Stimulated activated CD4-positive, alpha-beta T cell treated with anti-CD3 and anti-CD28 coated beads, Interleukin-4, amount 100 ng/mL, for 1 hour (primary cell): ENCODE data around the gene CAB39L.
A peak's percentile ranks its signal among the peaks of the same experiment; 100 is the strongest.

ENCODE experiments used
- DNase-seq: peaks from one replicate; pipeline ENCODE4 v3.0.0-alpha.2; 2020

CAB39L gene

DNA sequence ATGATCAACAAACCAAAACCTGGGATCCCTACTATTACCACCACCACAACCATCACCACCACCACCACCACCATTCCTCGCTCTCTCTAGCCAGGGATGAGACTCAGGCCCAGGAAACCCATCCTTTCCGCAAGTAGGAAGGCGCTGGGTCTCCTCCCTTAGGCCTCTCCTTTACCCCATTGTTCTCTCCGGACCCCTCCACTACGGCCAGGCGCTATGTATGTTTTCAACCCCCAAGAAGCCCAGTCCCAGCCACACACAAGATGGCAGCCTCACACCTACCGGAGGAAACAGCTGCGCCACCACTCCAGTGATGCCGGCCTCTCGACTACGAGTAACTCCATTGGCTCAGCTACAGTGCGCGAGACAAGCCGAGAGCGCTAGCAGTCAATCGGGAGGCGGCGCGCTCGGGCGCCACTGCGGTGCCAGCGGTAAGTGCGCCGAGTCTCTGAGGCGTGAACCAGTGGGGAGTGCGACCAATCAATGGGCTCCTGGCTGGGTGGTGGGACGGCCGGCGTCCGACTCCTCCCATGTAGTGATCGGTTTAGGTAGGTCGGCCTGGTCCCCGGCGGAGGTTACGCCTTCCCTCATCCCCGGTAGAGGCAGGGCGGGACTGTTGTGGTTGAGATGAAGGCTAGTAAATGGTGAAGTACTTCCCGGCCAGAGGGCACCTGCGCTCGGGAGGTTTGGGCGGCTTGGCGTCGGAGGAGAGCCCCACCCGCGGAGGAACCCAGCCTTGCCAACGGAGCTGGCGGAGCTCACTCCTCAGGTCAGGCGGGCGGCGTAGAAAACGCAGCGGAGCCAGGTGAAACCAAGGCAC lies at the start of gene CAB39L, which contains the start of gene SETDB2:
TSS of gene CAB39L (minus strand) at position 361 of the 820 bp plus-strand sequence. CDS start 61,154 bp downstream, outside the sequence.
TSS of gene SETDB2 (plus strand) at position 571 of the 820 bp plus-strand sequence. CDS start 7,620 bp downstream, outside the sequence.
- DNase-seq: peak; percentile 98

DNA sequence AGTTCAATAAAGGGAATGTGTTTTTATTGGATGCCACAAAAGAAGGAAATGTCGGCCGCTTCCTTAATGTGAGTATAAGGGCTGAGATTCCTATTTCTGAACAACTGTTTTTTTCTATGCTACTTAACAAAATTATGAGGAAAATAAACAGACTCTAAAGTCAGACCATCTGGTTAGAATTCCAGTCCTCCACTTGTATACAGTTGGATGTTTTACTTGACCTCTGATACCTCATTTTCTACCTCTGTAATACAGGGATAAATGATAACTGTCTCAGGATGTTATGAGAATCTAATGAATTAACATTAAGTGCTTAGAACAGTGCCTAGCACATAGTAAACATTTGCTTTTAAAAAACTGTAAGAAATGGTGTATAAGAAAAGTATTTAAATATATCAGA lies 44.7 kb upstream of the CAB39L start:
- DNase-seq: no peak

DNA sequence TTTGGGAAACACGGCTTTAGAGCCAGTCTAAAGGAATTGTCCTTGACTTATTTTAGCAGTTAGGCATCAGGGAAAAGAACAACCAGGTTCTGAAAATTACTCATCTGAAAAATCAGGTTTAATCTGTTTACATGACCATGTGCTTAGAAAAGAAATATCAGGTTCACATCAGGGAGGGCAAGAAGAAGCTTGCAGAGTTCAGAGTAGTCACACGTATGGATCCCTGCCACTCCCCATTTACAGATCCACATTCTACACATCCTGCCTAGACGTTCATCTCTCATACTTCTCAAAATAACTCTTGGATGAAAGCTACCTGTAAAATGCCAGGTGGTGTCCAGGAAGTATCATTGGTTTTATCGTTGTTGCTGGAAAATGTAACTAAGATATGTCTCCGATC lies 37.9 kb upstream of the CAB39L start:
- DNase-seq: no peak

DNA sequence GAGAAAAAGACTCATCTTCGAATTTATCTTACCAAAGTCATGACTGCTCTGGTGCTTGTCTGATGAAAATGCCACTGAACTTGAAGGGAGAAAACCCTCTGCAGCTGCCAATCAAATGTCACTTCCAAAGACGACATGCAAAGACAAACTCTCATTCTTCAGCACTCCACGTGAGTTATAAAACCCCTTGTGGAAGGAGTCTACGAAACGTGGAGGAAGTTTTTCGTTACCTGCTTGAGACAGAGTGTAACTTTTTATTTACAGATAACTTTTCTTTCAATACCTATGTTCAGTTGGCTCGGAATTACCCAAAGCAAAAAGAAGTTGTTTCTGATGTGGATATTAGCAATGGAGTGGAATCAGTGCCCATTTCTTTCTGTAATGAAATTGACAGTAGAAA lies 32.7 kb upstream of the CAB39L start:
- DNase-seq: no peak

DNA sequence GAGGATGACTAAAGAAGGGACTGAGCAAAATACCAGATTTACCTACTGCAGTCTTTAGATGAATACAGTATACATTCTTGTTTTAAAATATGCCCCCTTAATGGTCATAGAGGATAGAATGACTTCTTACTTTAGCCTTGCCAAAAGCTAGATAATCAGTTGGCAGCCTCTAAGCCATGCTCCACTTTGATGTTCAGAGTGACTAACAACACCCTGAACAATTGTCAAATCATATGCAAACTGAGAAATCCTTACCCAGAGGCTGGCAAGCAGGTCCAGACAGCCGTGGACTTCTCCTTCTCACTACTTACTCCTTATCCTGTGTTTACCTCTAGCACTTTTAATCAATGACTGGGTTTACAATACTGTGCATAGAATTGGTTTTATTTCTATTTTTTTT lies 28.3 kb upstream of the CAB39L start:
- DNase-seq: no peak

DNA sequence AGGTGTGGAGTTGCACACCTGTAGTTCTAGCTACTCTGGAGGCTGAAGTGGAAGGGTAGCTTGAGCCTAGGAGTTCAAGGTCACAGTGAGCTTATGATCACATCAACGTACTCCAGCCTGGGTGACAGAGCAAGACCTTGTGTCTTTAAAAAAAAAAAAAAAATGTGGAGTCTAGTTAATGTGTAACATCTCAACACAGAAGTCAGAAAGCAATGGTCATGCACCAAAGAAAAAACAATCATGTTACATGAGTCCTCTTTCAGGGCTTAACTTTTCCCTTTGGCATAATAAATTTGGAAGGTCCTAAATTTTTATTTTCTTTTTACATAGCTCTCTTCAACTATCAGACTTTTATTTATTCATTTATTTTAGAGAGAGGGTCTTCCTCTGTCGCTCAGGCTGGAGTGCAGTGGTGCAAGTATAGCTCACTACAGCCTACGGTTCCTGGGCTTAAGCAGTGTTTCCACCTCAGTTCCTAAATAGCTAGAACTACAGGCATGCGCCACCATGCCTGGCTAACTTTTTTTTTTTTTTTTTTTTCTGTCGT lies 22.5 kb upstream of the CAB39L start:
- no peak for DNase-seq

DNA sequence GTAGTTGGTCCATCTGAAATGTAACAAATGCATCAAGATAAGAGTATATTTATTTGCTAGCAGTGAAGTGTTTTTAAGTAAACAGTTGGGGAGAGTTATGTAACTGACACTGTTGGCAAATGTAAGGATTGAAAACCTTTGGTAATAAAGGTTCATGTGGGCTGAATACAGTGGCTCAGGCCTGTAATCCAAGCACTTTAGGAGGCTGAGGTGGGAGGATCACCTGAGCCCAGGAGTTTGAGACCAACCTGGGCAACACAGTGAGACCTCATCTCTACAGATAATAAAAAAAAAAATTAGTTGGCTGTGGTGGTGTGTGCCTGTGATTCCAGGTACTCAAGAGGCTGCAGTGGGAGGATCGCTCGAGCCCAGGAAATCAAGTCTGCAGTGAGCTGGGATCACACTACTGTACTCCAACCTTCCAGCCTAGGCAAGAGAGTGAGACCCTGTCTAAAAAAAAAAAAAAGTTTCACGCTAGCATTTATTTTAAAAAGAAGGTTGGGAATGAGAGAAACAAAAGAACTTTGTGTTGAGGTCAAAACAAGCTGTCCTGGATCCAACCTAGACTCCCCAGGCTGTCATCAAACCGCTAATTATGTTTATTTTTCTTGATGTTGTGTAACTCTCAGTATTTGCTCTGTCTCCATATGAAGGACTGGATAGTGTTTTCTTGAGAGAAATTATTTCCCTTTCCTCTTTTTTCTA lies 20.9 kb upstream of the CAB39L start:
- DNase-seq: no peak

DNA sequence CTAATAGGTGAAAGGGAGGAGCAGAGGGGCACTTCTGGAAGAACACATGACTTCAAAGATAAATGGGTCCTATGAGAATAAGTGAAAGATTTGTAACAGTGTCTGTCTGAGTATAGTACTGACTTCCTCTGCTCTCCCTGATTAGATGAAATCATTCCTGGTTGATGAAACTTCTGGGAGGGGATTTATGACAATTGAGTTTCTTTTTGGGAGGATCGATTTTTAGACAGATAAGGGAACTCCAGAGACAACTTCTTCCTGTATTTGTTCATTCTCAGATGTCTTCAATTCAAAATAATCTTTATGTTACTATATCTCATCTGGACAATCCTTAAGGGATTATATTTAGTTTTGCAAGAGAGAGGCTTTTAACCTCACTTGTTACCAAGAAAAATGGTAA lies 20.2 kb upstream of the CAB39L start:
- no peak for DNase-seq

DNA sequence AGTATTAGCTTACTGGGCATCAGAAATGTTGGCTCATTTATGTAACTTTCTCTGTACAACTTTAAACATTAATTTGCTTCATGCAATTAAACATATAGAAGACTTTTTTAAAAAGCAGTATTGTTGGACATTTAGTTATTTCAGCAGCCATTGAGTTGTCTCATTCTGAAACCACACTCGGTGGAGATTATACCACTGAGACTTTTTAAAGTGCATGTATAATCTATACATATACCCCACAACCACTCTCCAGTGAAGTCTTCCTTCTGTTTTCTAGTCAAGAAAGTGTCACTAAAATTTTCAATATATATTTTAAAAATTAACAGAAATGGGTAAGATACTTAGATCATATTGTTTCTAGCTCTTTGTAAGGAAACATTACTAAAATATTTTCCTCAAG lies 15.7 kb upstream of the CAB39L start:
- DNase-seq: no peak

DNA sequence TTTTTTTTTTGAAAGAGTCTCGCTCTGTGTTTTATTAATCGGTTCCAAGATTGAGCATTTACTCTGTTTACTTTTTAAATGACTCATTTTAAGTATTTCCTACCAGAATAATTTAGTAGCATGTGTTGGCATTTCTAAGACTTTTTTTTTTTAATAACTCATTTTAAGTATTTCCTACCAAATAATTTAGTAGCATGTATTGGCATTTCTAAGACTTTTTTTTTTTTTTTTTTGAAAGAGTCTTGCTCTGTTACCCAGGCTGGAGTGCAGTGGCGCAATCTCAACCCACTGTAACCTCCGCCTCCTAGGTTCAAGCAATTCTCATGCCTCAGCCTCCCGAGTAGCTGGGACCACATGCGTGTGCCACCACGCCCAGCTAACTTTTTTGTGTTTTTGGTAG lies 13.4 kb upstream of the CAB39L start:
- no peak for DNase-seq

DNA sequence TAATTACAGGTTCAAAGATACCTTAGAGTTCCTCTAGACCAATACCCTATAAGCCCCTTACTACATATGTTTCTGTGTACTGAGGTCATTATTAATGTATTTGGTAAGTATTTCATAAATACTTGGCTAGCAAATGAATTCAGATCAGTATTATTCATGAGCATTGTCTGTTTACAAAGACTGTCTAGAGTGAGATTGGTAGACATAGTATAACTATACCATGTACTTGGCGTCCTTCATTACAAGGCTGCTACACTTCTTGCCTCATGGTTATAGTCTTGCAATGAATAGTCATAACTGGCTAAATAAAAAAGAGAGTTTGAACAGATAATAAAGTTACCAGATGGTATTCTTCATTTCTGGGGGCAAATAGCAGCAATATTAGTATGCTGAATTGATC lies 12.3 kb upstream of the CAB39L start:
- DNase-seq: no peak

DNA sequence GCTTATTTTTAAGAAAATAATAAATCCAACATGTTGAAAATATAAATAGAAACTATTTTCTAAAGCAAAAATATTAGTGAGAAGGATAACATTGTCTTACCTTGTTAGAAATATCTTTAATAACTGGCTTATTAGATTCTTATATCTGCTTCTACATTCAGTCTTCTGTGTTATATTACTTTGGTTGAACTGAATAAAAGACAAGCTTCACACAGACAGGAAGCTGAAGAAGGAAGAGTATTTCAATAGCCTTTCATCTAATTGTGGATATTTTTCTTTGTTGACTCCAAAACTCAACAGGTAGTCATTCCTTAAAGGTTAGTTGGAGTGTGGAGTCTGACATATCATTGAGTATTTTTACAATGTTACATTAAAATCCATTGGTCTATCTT lies 11.1 kb upstream of the CAB39L start:
- no peak for DNase-seq

DNA sequence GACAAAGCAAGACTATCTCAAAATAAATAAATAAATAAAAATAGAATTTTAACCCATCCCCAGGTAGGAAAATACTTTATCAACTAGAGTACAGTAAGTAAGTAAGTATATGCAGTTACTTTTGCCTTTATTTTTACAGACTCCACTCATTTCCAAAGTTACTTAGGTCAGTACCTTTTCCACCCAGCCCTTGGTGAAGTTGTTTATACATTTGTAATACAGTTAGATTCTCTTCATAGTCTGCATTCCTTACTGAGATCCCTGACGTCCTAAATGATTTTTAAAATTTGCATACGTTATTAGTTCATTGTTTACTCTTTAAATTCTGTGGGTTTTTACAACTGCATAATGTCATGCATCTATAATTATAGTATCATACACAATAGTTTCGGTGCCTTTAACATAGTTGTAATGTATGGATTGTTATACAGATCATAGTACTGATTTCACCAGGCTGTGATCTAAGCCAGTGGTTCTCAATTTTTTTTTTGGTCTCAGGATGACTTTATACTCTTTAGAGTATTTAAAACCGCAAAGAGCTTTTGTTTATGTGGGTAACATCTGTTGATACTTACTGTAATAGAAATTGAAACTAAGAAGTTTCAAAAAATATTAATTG lies 10.6 kb upstream of the CAB39L start:
- DNase-seq: no peak

DNA sequence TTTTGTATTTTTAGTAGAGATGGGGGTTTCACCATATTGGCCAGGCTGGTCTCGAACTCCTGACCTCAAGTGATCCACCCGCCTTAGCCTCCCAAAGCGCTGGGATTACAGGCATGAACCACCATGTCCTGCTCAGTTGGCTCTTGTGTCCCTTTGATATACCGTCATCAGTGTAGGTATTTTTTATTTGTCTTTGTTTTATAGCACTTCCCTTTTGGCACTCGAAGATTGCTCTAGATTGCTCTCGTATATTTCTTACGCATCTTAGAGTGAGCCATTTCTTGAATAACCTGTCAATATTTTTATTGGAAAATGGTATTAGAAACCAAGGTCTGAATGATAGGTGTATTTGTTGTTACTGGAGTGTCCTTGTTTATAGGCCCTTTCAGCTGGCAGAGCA lies 9.6 kb upstream of the CAB39L start:
- no peak for DNase-seq

DNA sequence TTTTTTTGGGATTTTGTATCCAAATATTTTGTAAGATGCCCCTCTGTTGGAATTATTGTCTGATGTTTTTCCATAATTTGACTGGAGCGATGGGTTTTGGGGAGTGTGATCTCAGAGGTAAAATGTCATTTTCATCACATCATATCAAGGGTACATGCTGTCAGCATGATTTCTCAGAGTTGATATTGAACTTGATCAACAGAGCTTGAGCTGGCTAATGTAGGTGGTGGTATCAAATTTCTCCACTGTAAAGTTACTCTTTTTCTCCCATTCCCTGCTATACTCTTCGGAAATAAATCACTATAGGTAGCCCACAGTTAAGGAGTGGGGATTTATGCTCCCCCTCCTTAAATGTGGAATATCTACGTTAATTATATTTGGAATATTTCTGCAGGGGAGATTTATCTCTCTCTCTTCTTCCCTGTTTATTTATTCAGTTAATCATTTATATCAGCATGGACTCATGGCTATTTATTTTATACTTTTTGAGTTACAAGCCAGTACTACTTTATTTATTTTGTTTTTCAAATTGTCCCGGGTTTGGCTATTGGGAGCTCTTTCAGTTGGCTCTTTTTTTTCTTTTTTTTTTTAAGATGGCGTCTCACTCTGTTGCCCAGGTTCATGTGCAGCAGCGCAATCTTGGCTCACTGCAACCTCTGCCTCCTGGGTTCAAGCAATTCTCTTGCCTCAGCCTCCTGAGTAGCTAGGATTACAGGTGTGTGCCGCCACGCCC lies 9.0 kb upstream of the CAB39L start:
- DNase-seq: no peak

DNA sequence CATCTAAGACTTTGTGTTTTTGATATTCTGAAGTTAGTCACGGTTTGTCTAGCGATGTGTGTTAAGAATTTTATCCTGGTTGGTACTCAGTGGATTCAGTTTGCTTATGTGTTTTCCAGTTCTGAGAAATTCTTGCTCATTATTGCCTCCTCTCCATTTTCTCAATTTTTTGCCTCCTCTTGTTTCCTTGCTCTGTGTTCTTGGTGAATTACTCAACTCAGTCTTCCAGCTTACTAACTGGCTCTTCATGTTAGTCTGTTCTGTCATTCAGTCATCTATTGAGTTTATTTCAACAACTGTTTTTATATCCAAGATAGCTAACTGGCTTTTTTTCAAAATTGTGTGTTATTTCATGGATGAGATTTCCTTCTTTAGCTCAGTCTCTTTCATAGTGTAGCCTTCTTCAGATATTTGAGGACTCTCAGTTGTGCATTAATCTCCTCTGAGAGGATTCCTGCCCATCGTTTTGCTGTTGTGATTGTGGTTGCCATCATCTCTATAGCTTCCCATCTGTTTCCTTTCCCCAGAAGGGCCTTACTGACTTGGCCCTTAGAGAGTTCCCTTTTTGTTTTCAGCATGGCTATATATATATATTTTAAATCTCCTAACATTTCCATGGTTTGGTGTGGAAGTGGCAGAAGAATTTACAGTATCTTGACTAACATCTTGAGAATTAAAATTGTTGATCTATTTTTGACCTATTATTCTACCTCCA lies 6.4 kb upstream of the CAB39L start:
- DNase-seq: no peak

DNA sequence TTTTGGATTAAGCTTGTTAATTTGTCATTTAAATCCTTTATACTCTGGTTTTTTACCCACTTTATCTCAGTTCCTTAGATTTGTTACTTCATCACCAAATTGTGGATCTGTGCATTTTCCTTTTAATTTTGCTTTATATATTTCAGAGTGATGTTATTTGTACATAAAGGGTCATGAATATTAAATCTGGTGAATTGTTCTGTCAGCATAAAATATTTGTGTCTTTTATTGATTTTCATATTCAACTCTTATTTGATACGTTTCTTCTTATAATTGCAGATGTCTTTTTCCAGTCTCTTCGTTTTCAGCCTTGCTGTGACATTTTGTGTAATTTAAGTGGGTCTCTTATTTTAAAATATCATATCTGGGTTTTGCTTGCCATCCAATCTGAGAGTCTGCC lies 4.9 kb upstream of the CAB39L start:
- no peak for DNase-seq

DNA sequence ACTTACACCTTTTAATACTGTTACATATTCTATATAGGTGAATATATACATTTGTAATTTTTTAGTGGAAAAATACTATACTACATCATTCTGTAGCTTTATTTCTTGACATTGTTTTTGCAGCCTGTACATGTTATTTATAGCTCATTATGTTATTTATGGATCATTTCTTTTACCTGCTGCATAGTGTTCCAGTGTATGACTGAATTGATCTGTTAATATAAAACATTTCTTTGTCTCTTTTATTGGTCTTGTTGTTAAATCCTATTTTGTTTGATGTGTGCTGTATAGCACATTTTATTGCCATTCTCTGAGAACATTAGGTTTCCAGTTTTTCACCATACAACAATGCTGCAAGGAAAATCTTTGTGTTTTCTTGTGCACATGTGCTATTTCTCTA lies 2.6 kb upstream of the CAB39L start:
- DNase-seq: no peak

DNA sequence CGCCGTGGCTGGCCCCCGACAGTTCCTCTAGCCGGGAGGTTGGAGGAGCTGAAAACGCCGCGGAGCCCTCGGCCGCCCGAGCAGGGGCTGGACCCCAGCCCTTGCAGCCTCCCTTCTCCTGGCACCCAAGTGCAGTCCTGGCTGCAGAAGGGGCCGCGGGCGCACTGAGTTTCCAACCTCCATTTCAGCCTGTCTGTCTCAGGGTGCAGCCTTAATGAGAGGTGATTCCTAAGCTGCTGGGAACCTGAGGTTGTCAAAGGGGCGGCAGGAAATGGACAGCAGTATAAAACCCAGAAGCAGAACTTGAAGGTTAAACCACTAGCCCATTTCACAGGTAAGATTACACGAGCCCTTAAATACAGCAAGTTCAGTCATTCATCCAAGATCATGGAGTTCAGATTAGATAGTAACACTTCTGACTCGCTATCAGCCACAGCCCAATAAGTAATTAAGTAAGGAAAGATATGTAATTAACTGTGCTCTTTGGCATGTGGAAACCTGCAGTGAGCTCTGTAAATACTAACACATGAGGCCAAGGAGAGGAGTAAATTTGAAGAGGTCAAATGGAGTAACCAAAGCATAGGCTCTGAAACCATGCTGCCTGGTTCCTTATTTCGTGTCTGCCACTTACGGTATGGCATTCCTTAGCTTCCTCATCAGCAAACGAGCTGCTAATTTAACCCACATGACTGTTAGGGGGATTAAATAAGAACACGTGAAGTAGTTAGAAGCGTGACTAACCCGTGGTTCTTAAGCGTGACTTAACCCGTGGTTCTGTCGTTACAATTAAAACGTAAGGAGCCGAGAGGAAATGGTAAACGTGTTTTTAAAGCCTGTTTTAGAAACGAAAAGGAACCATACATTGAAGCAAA lies 896 bp upstream of the CAB39L start:
- peak; percentile 2 for DNase-seq

DNA sequence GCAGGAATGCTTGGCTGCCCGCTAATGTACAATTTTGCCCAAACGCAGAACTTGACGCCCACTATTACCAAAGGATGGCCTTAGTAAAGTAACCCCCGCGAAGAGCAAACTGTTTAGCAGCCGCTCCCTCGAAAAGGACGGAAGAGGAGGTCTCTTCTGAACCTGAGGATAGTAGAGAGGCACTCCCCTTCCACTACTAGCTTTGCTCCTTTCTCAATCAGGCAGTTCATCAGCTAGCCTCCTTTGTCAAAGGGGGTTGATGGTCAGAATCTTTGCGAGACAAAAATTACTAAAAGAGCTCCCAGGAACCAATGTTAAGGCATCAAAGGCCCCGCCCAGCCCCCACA lies 534 bp downstream of the CAB39L start:
- no peak for DNase-seq

DNA sequence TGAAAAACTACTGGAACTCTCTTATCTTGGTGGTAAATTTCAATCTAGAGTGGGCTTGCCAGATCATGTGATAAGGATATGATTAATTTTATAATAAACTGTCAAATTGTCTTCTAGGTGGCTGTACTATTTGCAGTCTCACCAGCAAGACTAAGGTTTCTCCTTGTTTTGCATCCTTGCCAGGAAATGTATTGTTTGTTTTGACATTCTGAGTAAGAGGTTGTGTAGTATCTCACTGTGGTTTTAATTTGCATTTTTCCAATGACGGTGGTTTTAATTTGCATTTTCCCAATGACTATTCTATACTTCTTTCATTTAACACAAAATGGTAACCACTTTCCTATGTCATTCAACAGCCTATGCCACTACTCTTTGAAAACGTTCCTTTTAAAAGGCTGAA lies 2.0 kb downstream of the CAB39L start:
- no peak for DNase-seq
